Tibial nerve (tissue), 4 donors: ENCODE data around the gene SPATC1L. TPM values are rescaled to one million over a fixed set of nuclear protein-coding genes. Genes with fewer than 3 reads are reported as not detected.

Source experiments
- DNase-seq, 2 donors: peaks; one replicate each; pipeline ENCODE4 v3.0.0-alpha.2; 2019; ENCODE audit warnings: low spot score in 2 of 2
- H3K27ac ChIP-seq, 4 donors: fragments of 200-600 bp; sonication (generic) in 3 of 4; one replicate each; pipeline ENCODE4 v1.5.1; 2017 to 2019; ENCODE audit warnings: mild to moderate bottlenecking in 1 of 4
- H3K27me3 ChIP-seq, 2 donors: fragments of 200-600 bp; sonication (generic) in 1 of 2; one replicate each; pipeline versions ENCODE4 v1.5.1 to v1.6.0; 2017 to 2019
- H3K36me3 ChIP-seq, 3 donors: fragments of 200-600 bp; sonication (generic); one replicate each; pipeline ENCODE4 v1.5.1; 2018 to 2019
- H3K4me1 ChIP-seq, 4 donors: fragments of 200-600 bp; sonication (generic) in 3 of 4; one replicate each; pipeline ENCODE4 v1.5.1; 2017 to 2019
- H3K4me3 ChIP-seq, 4 donors: fragments of 200-600 bp; sonication (generic) in 3 of 4; one replicate each; pipeline ENCODE4 v1.5.1; 2017 to 2019; ENCODE audit warnings: mild to moderate bottlenecking in 1 of 4, moderate library complexity in 1 of 4
- H3K9me3 ChIP-seq, 4 donors: fragments of 200-600 bp; sonication (generic) in 3 of 4; one replicate each; pipeline ENCODE4 v1.5.1; 2017 to 2019
- EP300 ChIP-seq, 2 donors: sonication (generic); formaldehyde crosslinking; IDR thresholded peaks; one replicate each; pipeline ENCODE4 v1.6.1; 2017; ENCODE audit warnings: antibody characterized with exemption in 2 of 2, mild to moderate bottlenecking in 1 of 2
- POLR2A ChIP-seq, 2 donors: fragments of 450-650 bp; IDR thresholded peaks; one replicate each; pipeline ENCODE4 v1.6.1; 2017; ENCODE audit warnings: antibody characterized with exemption in 2 of 2, mild to moderate bottlenecking in 2 of 2, moderate library complexity in 2 of 2
- WGBS, 2 donors: methylation state at CpG; one replicate each; pipeline ENCODE4 v1.1.5; 2018; 5-methylcytosine and 5-hydroxymethylcytosine counted together
- total RNA-seq, 4 donors: library from RNA; depleted of rRNA; stranded (reverse); fragments of >200 nt; gene quantifications; one replicate each; pipeline ENCODE4 v1.1.0, GENCODE V29; 2016
- TF ChIP-seq, protein P1 (sequence below), 5 experiments: fragments of 200-600 bp in 3 of 5; fragments of 450-650 bp in 2 of 5; sonication (generic) in 3 of 5; IDR thresholded peaks; one replicate each; pipeline ENCODE4 v1.5.1; 2016 to 2019; ENCODE audit warnings: antibody characterized with exemption in 5 of 5, mild to moderate bottlenecking in 3 of 5, moderate library complexity in 2 of 5

The SPATC1L gene
- total RNA-seq, 4 donors from 2014 or later: 4.5 to 12.9 (median 8.0) TPM

DNA sequence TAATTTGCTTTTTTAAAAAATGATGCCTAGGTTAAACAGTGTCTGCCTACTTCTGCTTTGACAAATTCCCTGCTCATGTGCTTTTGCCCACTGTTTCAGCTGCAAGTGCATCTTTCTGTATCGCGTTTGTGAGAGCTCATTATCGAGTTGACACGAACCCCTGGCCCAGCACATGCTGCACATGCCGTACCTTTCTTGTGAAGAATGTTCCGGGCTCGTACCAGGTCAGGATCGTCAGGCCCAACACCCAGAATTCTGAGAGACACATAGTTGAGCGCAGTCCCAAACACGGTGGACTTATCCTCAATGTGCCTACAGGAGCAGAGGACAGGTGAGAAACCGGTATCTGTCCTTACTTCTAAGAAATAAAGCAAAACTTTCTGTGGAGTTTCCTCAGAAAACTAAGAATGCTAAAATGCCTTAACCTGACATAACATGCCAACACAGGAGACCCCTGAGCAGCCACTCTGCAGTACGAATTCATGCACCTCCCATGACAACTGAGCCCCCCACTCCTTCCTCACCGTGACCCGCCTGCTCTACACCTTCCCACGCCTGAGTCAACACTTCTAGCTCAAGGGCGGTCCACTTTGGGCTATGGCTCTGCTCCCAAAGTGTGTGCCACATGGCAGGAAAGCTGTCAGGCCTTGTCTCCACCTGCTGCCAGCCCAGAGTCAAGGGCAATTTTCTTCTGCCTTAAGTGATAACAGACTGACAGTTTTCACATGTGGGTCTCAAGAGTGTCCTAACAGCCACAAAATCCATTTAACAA lies 37.6 kb upstream of the SPATC1L start:
- 82 to 91% methylated on average over 16 of the region's 16 CpGs for WGBS, 2 donors
- H3K4me3 ChIP-seq: no peak overlapping the region
- no peak overlapping the region for H3K27ac ChIP-seq
- TF ChIP-seq EP300 (IDR thresholded peaks at IDR 0.05): no peak
- TF ChIP-seq, protein P1, sequence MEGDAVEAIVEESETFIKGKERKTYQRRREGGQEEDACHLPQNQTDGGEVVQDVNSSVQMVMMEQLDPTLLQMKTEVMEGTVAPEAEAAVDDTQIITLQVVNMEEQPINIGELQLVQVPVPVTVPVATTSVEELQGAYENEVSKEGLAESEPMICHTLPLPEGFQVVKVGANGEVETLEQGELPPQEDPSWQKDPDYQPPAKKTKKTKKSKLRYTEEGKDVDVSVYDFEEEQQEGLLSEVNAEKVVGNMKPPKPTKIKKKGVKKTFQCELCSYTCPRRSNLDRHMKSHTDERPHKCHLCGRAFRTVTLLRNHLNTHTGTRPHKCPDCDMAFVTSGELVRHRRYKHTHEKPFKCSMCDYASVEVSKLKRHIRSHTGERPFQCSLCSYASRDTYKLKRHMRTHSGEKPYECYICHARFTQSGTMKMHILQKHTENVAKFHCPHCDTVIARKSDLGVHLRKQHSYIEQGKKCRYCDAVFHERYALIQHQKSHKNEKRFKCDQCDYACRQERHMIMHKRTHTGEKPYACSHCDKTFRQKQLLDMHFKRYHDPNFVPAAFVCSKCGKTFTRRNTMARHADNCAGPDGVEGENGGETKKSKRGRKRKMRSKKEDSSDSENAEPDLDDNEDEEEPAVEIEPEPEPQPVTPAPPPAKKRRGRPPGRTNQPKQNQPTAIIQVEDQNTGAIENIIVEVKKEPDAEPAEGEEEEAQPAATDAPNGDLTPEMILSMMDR (IDR thresholded peaks at IDR 0.05): no peak
- no peak for TF ChIP-seq POLR2A (IDR thresholded peaks at IDR 0.05)
- H3K36me3 ChIP-seq: peaks cover 0 to 63% (median 6%) of the 10 kb centered on the region in 3 donors
- no peaks in the 10 kb centered on the region for H3K27me3 ChIP-seq
- no peak for DNase-seq
- H3K9me3 ChIP-seq: no peaks in the 10 kb centered on the region
- peaks cover 0 to 12% (median 6%) of the 10 kb centered on the region in 4 donors for H3K4me1 ChIP-seq

DNA sequence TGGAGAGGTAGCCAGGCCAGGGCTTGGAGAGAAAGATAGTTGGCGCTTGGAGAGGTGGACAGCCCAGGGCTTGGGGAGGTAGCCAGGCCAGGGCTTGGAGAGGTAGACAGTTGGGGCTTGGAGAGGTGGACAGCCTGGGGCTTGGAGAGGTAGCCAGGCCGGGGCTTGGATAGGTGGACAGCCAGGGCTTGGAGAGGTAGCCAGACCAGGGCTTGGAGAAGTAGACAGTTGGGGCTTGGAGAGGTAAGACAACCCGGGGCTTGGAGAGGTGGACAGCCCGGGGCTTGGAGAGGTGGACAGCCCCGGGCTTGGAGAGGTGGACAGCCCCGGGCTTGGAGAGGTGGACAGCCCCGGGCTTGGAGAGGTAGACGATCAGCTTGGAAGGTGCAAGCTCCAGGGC lies 36.6 kb upstream of the SPATC1L start:
- H3K9me3 ChIP-seq: no peaks in the 10 kb centered on the region
- no peaks in the 10 kb centered on the region for H3K27me3 ChIP-seq
- TF ChIP-seq POLR2A (IDR thresholded peaks at IDR 0.05) (no peak), EP300 (IDR thresholded peaks at IDR 0.05) (no peak)
- TF ChIP-seq, protein P1 (IDR thresholded peaks at IDR 0.05): no peak
- peaks cover 0 to 73% (median 10%) of the 10 kb centered on the region in 3 donors for H3K36me3 ChIP-seq
- no peak overlapping the region for H3K4me3 ChIP-seq
- DNase-seq: no peak
- no peak overlapping the region for H3K27ac ChIP-seq
- H3K4me1 ChIP-seq: peaks cover 0 to 3% (median under 1%) of the 10 kb centered on the region in 4 donors
- whole genome bisulfite sequencing, 2 donors: 91 to 97% methylated on average over 8 of the region's 8 CpGs

DNA sequence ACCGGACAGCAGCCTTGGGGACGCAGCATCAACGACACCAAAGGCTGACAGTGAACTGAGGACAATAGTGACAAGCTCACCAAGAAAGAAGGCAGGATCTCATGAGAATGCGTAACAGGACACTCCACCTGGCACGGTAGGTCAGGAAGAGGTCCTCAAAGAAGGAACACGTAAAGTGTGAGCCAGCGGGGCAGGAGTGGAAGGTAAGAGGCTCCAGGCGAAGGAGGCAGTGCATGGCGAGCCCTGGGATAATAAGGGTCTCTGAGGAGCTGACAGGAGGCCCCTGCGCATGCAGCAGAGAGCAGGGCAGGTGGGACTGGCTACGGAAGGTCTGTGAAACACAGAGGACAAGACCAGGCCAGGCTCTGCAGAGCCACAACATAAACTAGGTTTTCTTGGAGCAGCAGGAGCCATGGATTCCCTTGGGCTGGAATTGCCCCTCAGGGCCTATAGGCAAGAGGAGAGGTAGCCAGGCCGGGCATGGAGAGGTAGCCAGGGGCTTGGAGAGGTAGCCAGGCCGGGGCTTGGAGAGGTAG lies 36.1 kb upstream of the SPATC1L start:
- no peaks in the 10 kb centered on the region for H3K9me3 ChIP-seq
- H3K27me3 ChIP-seq: no peaks in the 10 kb centered on the region
- no peak overlapping the region for H3K27ac ChIP-seq
- H3K4me3 ChIP-seq: no peak overlapping the region
- no peak for DNase-seq
- TF ChIP-seq, protein P1 (IDR thresholded peaks at IDR 0.05): no peak
- TF ChIP-seq POLR2A (IDR thresholded peaks at IDR 0.05) (no peak), EP300 (IDR thresholded peaks at IDR 0.05) (no peak)
- peaks cover 0 to 78% (median 11%) of the 10 kb centered on the region in 3 donors for H3K36me3 ChIP-seq
- WGBS, 2 donors: 87 to 90% methylated on average over 13 of the region's 13 CpGs
- H3K4me1 ChIP-seq: no peaks in the 10 kb centered on the region

DNA sequence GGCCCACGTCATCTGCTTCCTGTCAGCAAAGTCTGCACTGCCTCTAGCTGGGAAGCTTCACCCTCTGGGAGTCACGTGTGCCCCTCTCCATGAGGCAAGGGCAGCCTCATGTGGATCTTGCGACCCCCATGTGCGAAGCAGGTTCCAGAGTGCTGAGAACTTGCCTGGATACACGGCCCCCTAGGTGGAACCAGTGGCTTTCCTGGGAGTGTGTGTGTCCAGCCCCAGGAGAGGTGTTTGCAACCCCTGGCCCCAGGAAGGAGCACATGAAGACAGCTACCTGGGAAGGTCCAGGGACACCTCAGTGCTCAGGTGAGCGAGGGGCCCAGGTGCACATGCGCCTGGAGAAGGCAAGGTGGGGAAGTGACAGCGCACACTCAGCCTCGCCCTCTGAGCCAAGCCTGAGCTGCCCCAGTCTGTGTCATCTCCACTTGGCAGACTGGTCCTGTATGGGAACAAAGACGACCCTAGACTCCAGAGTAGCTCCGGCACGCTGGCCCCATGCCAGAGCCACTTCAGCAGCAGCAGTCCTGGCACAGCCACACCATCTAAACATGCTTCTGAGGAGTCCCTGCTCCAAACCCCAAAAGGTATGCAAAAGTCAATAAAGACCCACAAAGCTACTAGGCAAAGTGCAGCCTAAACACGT lies 35.5 kb upstream of the SPATC1L start:
- no peaks in the 10 kb centered on the region for H3K9me3 ChIP-seq
- 56 to 67% methylated on average over 11 to 13 of the region's 13 CpGs for WGBS, 2 donors
- H3K4me1 ChIP-seq: no peaks in the 10 kb centered on the region
- no peak overlapping the region for H3K27ac ChIP-seq
- TF ChIP-seq, protein P1 (IDR thresholded peaks at IDR 0.05): no peak
- TF ChIP-seq EP300 (IDR thresholded peaks at IDR 0.05) (no peak), POLR2A (IDR thresholded peaks at IDR 0.05) (no peak)
- peaks cover 0 to 84% (median 11%) of the 10 kb centered on the region in 3 donors for H3K36me3 ChIP-seq
- no peak for DNase-seq
- H3K27me3 ChIP-seq: no peaks in the 10 kb centered on the region
- no peak overlapping the region for H3K4me3 ChIP-seq
